GM19240 (cell line): ENCODE data around the gene SLC38A1.
"Not testable (repeated sequence)": the region's sequence is repeated elsewhere in the genome, so short reads cannot be mapped to it uniquely, and the experiment has no call there.

ENCODE experiments used
- DNase-seq: peaks from one replicate; pipeline ENCODE4 v3.0.0; 2011; ENCODE audit warnings: low spot score; ENCODE audit not compliant: insufficient read length

Gene SLC38A1

DNA sequence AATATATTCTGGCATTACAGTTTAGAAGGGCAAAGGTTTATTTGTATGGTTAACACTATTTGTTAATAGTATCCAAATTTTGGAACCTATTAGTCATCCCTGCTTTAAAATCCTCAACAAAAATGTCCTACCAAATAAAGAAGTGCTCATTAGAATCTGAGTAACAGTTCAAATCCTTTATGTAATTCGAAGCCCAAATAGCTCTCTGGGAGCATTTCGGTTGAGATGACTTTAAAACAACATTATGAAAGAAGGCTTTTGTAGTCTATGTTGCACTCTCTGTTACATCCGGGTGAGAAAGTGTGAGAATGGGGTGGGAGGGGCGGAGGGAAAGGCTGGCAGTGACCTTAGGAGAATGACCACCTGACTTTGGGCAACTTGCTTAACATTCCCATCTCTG lies 59.7 kb downstream of the SLC38A1 start:
- DNase-seq, result no peak

DNA sequence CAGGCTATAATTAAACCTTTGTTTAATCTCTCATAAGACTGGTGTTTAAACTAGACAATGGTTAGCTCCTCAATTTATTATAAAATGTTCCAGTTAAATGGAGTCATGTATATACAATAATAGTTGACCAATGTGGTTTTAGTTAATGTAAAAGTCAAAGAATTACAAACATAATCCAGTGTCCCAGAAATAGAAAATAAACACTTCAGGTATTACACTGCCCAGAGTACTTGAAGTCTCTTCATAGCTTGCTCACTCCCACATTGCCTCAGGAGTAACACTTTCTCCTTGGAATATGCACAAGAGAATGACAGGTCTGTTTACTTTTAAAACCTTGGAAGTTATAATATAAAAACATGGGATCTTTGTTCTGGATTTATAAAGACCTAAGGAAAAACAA lies 60.5 kb downstream of the SLC38A1 start:
- no peak for DNase-seq

DNA sequence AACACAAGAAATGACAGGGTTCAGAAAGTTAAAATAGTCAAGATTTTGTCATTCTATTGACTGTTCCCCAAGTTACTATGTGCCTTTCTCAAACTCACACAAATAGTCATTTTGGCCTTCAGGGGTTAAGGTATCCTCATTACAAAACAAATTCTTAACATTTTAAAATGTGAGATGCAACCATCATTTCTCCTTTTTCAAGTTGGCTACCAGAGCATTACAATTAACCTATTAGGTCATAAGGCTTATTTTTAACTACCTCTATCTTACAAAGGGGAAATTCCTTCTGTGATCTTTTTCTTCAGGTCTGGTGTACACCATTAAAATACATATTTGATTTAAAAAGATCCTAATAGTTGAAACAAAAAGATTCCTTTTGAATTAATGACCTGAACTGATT lies 61.2 kb downstream of the SLC38A1 start:
- no peak for DNase-seq

DNA sequence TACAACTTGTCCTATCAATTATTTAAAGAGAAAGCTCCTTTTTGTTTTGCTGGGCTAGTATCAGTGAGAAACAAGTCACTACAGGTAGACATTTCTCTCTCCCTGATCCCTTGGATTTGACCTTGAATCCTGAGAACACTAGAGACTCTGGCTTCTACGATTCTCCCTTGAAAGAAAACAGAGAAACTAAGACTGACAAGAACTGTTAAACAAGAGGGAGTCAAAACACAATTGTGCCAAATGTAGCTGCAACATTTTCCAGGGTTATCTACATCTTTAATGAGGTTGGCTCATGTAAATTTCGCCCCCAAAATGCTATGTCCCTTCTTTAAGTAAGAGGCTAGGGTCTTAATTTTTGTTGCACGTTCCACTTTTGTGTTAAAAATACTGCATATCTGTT lies 62.4 kb downstream of the SLC38A1 start:
- DNase-seq, result no peak

DNA sequence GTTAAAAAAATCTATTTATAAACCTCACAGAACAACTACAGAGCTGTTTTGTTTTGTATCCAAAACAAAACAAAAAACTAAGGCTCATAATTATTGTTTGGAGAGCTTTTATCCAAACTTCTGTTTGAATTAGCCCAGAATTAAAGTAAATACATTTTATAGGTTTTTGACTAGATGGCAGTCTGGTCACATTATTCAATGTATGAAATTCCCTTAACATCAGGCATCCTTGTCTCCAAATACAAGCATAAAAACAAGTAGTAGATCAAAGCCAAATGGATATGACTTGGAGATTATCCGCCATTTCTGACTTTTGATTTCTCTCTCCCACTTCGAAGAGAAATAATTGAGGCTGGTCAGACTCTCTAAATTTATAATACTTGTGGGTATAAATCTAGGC lies 63.5 kb downstream of the SLC38A1 start:
- DNase-seq, result no peak

DNA sequence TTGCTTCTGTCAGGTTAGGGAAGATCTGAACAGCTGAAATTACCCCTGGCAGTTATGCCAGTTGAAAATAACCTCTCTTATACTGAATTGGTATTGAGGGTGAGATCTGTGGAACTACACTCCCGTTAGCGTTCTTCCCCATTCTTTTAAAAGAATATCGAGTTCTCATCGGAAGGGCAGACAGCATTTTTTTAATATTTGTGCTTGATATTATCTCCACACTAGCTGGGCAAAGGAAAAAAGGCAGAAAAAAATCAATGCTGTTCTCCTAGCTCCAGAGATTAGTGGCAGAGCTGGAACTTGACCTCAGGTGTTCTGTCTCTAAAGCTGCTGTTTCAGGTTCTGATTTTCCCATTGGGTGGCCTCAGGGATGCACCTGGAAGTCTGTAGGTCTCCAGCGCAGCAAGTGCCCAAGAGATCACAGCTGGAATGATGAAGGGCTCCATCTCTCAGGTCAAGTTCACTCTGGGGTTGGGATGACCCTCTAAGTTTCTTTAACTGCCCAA lies 67.5 kb downstream of the SLC38A1 start:
- no peak for DNase-seq

DNA sequence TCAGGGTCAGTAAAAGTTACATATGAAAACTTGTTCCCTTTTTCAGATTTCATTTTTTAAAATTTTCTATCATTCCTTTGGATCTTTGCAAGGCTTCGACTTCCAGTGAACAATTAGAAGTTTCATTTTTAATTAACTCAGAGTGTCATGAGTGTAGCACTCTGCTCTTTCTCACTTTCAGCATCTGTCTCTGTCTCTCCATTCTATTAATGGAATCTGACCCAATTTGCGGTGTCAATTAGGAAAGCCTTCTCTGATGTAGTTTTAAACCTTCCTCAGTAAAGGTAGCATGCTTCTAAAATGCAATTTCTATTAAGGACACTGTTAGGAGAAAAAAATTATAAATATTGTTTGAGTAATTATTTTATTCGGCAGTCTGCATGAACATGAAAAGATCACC lies 68.3 kb downstream of the SLC38A1 start:
- no peak for DNase-seq

DNA sequence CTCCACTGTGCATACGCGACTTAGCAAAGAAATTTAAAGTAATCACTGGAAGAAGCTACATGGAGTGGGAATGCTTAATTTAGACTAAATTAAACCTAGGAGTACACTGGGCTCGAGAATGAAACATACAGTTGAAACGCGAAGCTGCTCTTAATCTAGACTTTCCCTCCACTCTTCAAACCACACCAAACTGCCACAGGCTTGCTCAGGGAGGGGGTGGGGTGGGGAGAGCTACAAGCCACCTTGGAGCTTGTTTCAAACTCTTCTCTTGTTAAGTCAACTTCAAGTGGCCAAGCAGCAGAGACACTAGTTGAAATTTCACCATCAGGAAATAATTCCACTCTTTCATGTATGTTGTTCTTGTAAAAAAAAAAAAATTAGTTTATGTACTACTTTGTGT lies 69.9 kb downstream of the SLC38A1 start:
- DNase-seq, result no peak

DNA sequence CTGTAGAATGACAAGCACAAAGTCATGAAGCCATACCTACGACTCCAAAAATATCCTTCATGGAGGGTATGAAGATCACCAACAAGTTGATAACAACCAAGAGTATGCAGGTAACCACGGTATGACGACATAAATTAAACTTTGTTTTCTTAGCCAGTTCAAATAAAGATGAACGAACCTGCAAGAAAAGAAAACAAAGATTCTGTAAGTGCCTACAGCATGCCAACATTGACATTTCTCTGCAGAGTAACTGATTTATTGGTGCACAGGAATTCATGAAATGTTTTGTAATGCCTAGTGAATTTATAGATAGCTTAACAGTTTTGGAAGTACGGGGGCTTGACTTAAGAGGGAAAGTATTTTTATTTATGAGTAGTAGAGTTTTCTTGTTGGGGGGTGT lies 71.0 kb downstream of the SLC38A1 start:
- DNase-seq, result no peak

DNA sequence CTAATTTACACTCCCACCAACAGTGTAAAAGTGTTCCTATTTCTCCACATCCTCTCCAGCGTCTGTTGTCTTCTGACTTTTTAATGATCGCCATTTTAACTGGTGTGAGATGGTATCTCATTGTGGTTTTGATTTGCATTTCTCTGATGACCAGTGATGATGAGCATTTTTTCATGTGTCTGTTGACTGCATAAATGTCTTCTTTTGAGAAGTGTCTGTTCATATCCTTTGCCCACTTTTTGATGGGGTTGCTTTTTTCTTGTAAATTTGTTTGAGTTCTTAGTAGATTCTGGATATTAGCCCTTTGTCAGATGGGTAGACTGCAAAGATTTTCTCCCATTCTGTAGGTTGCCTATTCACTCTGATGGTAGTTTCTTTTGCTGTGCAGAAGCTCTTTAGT lies 78.3 kb downstream of the SLC38A1 start:
- DNase-seq, result not testable (repeated sequence)

DNA sequence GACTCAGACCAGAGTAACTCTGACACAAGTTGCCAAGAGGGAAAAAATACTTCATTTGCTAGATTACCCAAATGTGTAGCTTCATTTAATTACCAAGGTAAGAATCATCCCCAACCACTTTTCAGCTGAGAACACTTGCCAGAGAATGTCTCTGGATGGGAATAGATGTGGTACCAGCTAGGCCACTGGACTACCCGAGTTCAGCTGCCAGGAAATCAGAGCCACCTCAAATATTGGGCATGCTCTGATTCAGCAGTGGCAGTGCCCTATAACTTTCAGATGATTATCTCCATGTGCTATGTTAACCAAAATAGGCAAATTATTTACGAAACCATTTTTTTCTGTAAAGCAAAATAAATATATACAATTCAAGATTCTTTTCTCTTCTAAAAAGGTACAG lies 80.7 kb downstream of the SLC38A1 start:
- DNase-seq, result no peak

DNA sequence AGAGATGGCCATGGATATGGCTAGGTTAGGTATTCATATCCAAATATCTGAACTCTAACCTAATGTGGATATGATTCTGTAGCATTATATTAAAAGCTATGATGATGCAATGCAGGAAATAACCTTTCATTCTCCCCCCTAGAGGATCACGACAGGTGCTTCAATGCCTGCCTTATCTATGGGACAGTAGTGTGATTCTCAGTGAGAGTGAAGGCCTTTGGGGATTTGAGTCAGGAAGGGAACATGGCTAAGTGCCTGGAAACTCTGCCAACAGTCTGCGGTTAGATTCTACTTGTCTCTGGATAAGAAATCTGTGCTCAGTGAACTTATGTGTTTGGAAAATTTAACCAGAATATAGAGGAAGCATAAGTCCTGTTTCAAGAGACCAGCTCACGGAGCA lies 81.8 kb downstream of the SLC38A1 start:
- no peak for DNase-seq

DNA sequence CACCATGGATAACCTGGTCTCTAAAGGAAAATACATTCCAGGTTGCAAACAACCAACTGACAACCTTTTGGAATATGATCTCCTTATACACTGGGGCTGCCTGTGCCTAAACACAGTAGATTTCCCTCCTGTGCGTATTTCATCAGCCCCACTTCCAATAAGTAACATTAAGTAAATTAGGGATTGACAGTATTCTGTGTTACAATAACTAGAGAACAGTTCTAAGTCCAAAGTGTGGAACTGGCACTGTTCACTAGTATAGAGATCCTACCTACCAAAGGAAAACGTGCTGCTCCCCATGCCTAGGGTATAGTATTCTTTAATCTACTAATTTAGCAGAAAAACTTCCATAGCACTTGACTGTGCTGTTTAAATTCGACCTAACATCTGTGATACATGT lies 82.8 kb downstream of the SLC38A1 start:
- DNase-seq, result no peak

DNA sequence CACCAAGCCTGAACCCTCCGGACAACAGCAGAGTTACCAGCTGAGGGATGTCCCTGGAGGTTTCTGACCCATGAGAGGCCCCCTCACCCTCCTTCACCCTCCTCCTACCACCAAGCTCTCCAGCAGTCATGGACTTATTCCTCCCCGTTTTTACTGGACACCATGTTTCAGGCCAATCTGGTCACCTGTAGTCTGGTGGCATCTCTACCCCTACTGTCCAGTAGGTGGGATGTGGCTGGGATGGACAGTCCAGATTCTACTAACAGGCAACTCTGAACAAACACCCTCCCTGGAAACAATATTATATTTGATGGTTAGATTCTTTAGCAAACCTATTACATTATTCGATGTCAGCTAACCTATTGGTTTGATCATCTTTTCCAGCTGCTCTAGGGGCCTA lies 83.2 kb downstream of the SLC38A1 start:
- no peak for DNase-seq

DNA sequence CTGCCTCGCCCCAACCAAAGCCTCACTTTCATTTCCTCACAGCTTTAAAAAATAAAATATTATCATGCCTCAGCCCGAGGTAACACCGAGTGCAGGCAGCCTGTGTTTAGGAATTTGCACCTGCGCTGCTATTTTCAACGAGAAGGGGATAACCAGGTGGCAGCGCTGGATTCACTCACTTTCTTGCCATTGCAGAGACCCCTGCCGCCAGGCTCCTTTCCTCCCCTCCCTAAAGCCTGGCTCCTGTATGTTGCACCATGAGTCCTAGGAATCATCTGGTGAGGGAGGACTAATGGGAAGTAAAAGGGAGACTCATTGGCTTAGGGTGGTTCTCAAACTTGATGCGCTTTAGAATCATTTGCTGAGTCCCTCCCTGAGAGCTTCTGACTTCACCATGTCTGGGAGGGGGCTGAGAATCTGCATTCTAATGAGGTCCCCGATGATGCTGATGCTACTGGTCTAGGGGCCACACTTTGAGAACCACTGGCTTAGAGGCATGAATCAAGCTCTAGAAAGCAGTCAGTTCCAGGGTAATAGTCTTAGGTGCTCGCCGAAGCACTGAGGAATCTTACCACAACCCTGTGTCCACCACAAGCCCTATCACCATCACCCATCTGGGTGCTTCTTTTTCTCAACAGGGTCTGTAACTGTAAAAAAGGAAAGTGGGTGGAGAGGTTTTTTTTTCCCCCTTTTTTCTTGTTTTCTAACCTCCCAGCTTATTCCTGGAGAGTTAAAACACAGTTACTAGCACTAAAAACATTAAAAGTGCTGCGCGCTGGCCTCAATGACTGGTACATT lies 83.8 kb downstream of the SLC38A1 start:
- DNase-seq, result no peak

DNA sequence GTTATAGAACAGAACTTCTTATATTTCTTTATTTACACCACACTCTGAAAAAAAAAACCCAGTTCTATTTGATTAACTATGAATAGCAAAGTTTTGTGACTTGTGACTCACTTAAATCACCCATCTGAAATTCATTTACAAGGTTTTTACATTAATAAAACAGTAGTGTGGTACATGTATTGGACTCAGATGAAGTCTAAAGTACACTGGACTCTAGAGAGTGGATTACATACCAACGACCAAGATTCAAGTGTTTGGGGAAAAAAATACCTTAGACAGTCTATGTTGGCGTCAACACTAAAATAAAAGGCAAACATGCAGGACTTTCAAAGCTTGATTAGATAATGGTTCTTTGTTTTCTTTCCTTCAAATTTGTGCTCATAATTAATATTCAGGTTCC lies 85.7 kb downstream of the SLC38A1 start:
- no peak for DNase-seq

DNA sequence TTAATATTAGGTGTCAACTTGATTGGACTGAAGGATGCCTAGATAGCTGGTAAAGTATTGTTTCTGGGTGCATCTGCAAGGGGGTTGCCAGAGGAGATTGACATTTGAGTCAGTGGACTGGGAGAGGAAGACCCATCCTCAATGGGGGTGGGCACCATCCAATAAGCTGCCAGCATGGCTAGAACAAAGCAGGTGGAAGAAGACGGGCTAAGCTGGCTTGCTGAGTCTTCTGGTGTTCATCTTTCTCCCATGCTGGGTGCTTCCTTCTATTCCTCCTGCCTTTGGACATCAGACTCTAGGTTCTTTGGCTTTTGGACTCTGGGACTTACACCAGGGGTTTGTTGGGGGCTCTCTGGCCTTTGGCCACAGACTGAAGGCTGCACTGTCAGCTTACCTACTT lies 87.4 kb downstream of the SLC38A1 start:
- DNase-seq, result no peak

DNA sequence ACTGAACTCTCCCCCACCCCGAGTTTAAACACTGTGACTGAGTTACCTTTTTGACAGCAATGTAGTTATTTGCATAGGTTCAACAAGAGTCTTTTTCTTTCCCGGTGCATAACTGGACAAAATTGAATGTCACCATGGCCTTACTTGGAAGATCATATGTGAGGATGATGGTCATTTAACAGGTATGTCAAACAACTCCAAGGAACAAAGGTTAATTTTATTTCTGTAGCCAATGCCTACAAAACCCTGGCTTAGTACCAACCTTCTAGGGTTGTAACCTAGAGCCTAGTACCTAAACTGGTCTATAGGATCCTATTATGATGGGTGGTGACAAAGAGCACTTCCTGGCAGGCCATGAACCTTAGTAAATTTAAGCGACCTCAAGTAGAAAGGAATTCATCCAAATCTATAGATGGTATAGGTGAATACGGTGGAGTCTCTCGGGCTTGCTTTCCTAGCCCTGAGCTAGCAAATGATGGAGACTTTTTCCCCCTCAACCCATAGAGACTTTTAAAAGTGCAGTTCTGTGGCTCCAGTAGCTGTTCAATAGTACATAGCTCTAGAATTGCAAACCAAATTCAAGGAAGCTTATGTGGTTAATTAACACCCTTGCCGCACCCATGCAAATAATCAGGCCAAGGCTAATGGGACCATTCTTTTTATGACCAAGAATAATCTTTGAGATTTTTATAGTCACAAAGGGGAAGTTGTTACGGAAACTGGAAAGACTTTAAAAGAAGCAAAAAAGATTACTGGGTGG lies 89.0 kb downstream of the SLC38A1 start:
- no peak for DNase-seq

DNA sequence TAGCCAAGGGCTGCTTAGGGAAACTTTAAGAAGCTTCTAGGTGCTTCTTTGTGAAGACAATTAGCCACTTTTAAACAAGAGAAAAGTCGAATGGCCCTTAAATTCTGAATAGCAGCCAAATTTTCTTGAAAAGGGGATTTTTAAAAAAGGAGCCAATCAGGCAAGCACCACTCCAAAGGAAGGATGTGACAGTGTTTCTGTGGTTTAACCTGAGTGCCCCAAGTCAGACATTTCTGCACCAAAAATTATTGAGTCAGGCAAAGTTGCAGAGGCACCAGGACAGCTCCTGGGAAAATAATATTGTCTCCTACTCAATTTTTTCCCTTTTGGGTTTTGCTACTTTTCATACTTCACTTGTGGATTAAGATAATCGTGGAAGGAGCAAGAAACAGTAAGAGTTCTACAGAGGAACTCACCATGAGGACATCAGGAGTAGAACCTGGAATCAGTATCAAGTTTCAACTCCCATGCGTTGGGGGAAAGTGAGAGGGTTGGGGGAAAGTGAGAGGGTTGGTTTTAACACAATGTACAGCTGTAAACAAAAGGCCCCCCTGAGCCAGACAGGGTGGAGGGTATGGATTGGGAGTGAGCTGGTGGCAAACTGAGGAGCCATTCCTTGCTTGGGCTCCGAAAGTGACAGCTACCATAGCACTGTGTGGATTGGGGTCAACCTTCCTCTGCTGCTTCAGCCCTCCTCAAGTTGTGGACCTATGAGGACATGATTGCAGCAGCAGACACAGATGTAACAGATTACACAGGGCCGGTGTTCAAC lies 90.8 kb downstream of the SLC38A1 start:
- DNase-seq, result no peak

DNA sequence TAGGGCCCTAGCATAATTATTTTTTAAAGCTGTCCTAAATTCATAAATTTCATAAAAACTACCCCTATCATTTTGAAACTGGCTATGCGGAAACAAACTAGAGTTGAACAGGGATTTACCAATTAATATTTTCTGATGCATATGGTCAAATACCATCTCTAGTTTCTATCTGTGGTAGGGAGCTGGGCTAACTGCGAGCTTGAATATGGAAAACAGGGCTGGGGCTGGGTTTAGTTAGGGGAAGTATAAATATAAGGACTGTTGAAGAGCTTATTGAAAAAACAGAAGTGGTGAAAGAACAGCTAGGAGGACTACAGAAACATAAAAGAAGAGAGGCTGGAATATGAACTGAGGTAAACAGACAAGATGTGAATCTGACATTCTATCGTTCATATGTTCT lies 91.8 kb downstream of the SLC38A1 start:
- DNase-seq, result no peak

DNA sequence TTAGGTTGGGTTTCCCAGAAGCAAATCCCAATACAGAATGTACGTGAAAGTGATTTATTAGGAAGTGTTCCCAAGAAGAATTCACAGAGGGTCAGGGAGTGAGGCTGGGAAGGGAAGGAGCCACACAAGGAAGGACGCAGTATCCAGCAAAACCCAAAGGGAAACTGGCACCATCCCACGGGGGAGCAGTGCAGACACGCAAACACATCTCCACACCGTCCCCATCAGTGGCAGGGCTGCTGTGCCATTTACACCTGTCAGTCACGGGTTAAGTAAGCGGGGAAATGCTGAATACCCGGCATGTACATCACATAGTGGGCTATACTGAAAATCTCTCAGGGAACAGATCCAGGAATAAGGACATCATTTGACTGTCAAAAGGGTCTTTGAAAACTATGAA lies 93.9 kb downstream of the SLC38A1 start:
- DNase-seq, result no peak

DNA sequence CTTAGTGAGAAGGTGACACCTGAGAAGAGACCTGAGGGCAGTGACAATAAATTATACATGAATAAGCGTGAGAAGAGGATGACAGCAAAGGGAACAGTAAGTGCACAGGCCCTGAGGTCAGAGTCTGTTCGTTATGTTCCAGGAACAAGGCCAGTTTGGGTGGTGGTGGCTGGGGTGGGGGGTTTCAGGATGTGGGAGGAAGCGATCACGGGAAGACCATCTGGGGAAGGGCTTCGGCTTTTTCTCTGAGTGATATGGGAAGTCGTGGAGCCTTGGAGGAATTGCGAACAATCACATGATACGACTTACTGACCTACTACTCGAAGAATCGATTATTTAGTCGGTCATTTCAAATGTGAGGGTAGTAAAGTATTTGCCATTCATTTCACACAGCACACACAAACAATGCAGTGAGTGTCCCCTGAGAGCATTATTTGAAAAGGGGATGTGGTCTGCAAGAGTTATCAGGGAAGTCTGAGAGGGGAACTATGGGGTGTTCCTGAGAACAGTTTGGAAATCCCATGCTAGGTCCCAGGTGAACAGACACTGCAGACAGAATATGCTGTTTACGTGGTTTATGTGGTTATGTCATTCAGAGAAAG lies 94.7 kb downstream of the SLC38A1 start:
- DNase-seq, result no peak
